ENCODE data around the gene SUMO3.

DNA sequence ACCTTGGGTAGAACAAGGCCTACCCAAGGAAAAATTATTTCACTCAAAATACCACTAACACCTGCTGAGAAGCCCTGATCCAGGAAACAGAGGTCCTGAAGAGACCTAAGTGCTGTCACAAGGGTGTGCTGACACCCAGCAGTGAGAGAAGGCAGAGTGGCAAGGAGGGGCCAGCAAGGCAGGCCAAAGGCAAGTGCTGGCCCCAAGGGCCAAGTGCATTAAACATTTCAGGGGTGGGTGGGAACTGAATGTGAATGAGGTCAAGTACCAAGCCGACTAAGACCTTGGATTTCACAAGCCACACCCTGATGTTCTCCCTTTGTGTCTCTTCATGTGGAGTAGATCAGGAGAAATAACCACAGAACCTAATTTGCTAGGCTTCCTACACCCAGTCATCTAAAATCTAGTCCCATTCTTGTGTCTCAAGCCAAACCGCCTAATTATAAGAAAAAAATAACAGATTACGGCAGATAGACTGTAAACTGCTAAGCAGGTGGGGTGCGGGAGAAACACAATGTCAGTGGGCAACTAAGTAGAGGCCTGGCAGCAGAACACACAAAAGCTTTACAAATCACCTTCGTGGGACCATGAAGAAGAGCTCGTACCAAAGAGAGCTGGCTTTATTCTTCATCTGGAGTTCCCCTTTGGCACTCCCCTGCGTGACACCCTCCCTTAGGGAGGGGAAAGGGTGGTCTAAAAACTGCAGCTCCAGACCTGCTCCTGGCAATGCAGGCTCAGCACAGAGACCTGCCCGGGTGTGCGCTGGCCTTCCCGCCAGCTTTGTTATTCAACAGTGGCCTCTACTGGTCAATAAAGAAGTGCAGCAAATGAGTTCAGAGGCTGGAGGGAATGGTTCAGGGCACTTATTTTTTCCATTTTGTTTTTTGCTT lies 24.9 kb downstream of the SUMO3 start:
- no peak for TF ChIP-seq POLR2A (IDR thresholded peaks at IDR 0.05)
- TF ChIP-seq, protein P1, sequence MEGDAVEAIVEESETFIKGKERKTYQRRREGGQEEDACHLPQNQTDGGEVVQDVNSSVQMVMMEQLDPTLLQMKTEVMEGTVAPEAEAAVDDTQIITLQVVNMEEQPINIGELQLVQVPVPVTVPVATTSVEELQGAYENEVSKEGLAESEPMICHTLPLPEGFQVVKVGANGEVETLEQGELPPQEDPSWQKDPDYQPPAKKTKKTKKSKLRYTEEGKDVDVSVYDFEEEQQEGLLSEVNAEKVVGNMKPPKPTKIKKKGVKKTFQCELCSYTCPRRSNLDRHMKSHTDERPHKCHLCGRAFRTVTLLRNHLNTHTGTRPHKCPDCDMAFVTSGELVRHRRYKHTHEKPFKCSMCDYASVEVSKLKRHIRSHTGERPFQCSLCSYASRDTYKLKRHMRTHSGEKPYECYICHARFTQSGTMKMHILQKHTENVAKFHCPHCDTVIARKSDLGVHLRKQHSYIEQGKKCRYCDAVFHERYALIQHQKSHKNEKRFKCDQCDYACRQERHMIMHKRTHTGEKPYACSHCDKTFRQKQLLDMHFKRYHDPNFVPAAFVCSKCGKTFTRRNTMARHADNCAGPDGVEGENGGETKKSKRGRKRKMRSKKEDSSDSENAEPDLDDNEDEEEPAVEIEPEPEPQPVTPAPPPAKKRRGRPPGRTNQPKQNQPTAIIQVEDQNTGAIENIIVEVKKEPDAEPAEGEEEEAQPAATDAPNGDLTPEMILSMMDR (IDR thresholded peaks at IDR 0.05) = peak; percentile 80 to 85 (median 84)
